Hepatocyte (in vitro differentiated cells): ENCODE results near the gene PLEKHG4B. TPM values are rescaled to one million over a fixed set of nuclear protein-coding genes. Genes with fewer than 3 reads are reported as not detected.

Experiments
- DNase-seq: peaks from one replicate; pipeline ENCODE4 v3.0.0-alpha.2; 2016; ENCODE audit warnings: low spot score
- H2AFZ ChIP-seq: fragments of 200-600 bp; sonication (generic); 2 replicates; pipeline ENCODE4 v1.6.0; 2016; ENCODE audit warnings: antibody characterized with exemption, mild to moderate bottlenecking
- H3K27ac ChIP-seq: fragments of 200-600 bp; sonication (generic); 2 replicates; pipeline ENCODE4 v1.5.1; 2016; ENCODE audit warnings: mild to moderate bottlenecking
- H3K27me3 ChIP-seq: fragments of 200-600 bp; sonication (generic); 2 replicates; pipeline ENCODE4 v1.6.1; 2016
- H3K36me3 ChIP-seq: fragments of 200-600 bp; sonication (generic); replicated peaks from 2 replicates; pipeline ENCODE4 v1.5.1; 2016; ENCODE audit warnings: low read depth; ENCODE audit not compliant: insufficient read depth
- H3K4me1 ChIP-seq: fragments of 200-600 bp; sonication (generic); 2 replicates; pipeline ENCODE4 v1.5.1; 2016; ENCODE audit warnings: mild to moderate bottlenecking, moderate library complexity; ENCODE audit not compliant: insufficient read depth
- H3K4me2 ChIP-seq: fragments of 200-600 bp; sonication (generic); 2 replicates; pipeline ENCODE4 v1.6.0; 2016
- H3K4me3 ChIP-seq: fragments of 200-600 bp; sonication (generic); 2 replicates; pipeline ENCODE4 v1.5.1; 2016; ENCODE audit warnings: mild to moderate bottlenecking
- H3K79me2 ChIP-seq: fragments of 200-600 bp; sonication (generic); 2 replicates; pipeline ENCODE4 v1.6.0; 2017; ENCODE audit warnings: mild to moderate bottlenecking
- H3K9me2 ChIP-seq: fragments of 200-600 bp; sonication (generic); replicated peaks from 2 replicates; pipeline ENCODE4 v1.6.0; 2017; ENCODE audit warnings: mild to moderate bottlenecking; ENCODE audit not compliant: insufficient read depth
- H3K9me3 ChIP-seq: fragments of 200-600 bp; sonication (generic); 2 replicates; pipeline ENCODE4 v1.5.1; 2016; ENCODE audit warnings: low read depth, mild to moderate bottlenecking
- H4K20me1 ChIP-seq: fragments of 200-600 bp; sonication (generic); 2 replicates; pipeline ENCODE4 v1.6.0; 2016; ENCODE audit warnings: mild to moderate bottlenecking; ENCODE audit not compliant: insufficient read depth, poor library complexity, severe bottlenecking
- CTCF ChIP-seq: fragments of 200-600 bp; sonication (generic); IDR thresholded peaks from 2 replicates; pipeline ENCODE4 v1.5.1; 2016; ENCODE audit warnings: antibody characterized with exemption, mild to moderate bottlenecking; ENCODE audit not compliant: poor library complexity
- EZH2 ChIP-seq: fragments of 200-600 bp; sonication (generic); IDR thresholded peaks from 2 replicates; pipeline ENCODE4 v1.6.1; 2016; ENCODE audit warnings: antibody characterized with exemption, mild to moderate bottlenecking, borderline replicate concordance
- EZH2phosphoT487 ChIP-seq: fragments of 200-600 bp; sonication (generic); IDR thresholded peaks from one replicate; pipeline ENCODE4 v1.6.1; 2018; ENCODE audit warnings: antibody characterized with exemption, mild to moderate bottlenecking, low read depth, moderate library complexity; ENCODE audit not compliant: unreplicated experiment, severe bottlenecking
- WGBS: methylation state at CpG from one replicate; pipeline ENCODE4 v1.1.6; 2016; ENCODE audit warnings: low lambda C conversion rate; ENCODE audit errors: missing lambda C conversion rate; 5-methylcytosine and 5-hydroxymethylcytosine counted together
- polyA plus RNA-seq: library from polyadenylated mRNA; unstranded; fragments of >200 nt; fragmentation: Nextera tagmentation; extraction: Ambion mirVana; gene quantifications from 2 replicates; pipeline ENCODE4 v1.2.1, GENCODE V29; 2016
- total RNA-seq: library from RNA; depleted of rRNA; stranded (reverse); fragments of >200 nt; gene quantifications from 2 replicates; pipeline ENCODE4 v1.2.3, GENCODE V29; 2014

The PLEKHG4B gene
- total and polyA plus RNA-seq, 2 experiments from 2014 or later, result 3.6 to 4.0 TPM

- peaks cover 14% of the 10 kb centered on the region for H3K4me1 ChIP-seq
- 37% methylated on average over 10 of the region's 10 CpGs for WGBS
- no peak for TF ChIP-seq EZH2phosphoT487
- no peak for TF ChIP-seq EZH2
- no peak for TF ChIP-seq CTCF
These were observed 9.4 kb upstream of the PLEKHG4B start for GRCh38 chr5:82570-82969.

GRCh38 chr5:83029-83428 is 8.9 kb upstream of the PLEKHG4B start:
- no peaks in the 10 kb centered on the region for H3K9me3 ChIP-seq
- H3K4me3 ChIP-seq, result no peak overlapping the region
- H3K27me3 ChIP-seq, result peaks cover 3% of the 10 kb centered on the region
- H3K9me2 ChIP-seq, result no peaks in the 10 kb centered on the region
- peaks cover 14% of the 10 kb centered on the region for H3K4me1 ChIP-seq
- DNase-seq, result no peak
- H3K27ac ChIP-seq, result no peak overlapping the region
- H2AFZ ChIP-seq, result no peak overlapping the region
- no peaks in the 10 kb centered on the region for H4K20me1 ChIP-seq
- no peaks in the 10 kb centered on the region for H3K36me3 ChIP-seq
- peak overlapping the region; percentile 60 for H3K4me2 ChIP-seq
- TF ChIP-seq CTCF (no peak), EZH2phosphoT487 (no peak), EZH2 (no peak)
- 81% methylated on average over 6 of the region's 13 CpGs for WGBS
- H3K79me2 ChIP-seq, result no peaks in the 10 kb centered on the region

More at GRCh38 chr5:82570-82969, 9.4 kb upstream of the PLEKHG4B start:
- Histone ChIP-seq H3K4me3 (no peak overlapping the region), H3K79me2 (no peaks in the 10 kb centered on the region), H3K27me3 (peaks cover 1% of the 10 kb centered on the region), H3K9me2 (no peaks in the 10 kb centered on the region), H2AFZ (no peak overlapping the region), H4K20me1 (no peaks in the 10 kb centered on the region), H3K36me3 (no peaks in the 10 kb centered on the region), H3K27ac (no peak overlapping the region), H3K9me3 (no peaks in the 10 kb centered on the region), H3K4me2 (peak overlapping the region; percentile 60)
- DNase-seq, result no peak

- no peak overlapping the region for H3K4me3 ChIP-seq
- no peak overlapping the region for H2AFZ ChIP-seq
- no peaks in the 10 kb centered on the region for H3K79me2 ChIP-seq
- DNase-seq, result no peak
- H4K20me1 ChIP-seq, result no peaks in the 10 kb centered on the region
- TF ChIP-seq CTCF (no peak), EZH2 (no peak), EZH2phosphoT487 (no peak)
- 89% methylated on average over 11 of the region's 22 CpGs for WGBS
- no peaks in the 10 kb centered on the region for H3K36me3 ChIP-seq
- H3K27me3 ChIP-seq, result peaks cover 6% of the 10 kb centered on the region
- H3K4me2 ChIP-seq, result no peak overlapping the region
- no peaks in the 10 kb centered on the region for H3K9me3 ChIP-seq
- H3K4me1 ChIP-seq, result peaks cover 14% of the 10 kb centered on the region
- H3K27ac ChIP-seq, result no peak overlapping the region
- H3K9me2 ChIP-seq, result no peaks in the 10 kb centered on the region
These were observed 6.5 kb upstream of the PLEKHG4B start for GRCh38 chr5:85334-85995.
